Testis (tissue), 3 donors: Measurements from ENCODE around the gene ADCY2. TPM values are rescaled to one million over a fixed set of nuclear protein-coding genes. Genes with fewer than 3 reads are reported as not detected.

Experiments
- DNase-seq: peaks from one replicate; pipeline ENCODE4 v3.0.0-alpha.2; 2019
- H3K27ac ChIP-seq, 2 donors: fragments of 200-600 bp; sonication (generic); one replicate each; pipeline ENCODE4 v1.5.1; 2019
- H3K27me3 ChIP-seq: fragments of 200-600 bp; sonication (generic); one replicate; pipeline ENCODE4 v1.5.1; 2019
- H3K36me3 ChIP-seq: fragments of 200-600 bp; sonication (generic); one replicate; pipeline ENCODE4 v1.5.1; 2017; ENCODE audit warnings: low read depth; ENCODE audit errors: missing control alignments
- H3K4me1 ChIP-seq: fragments of 200-600 bp; sonication (generic); one replicate; pipeline ENCODE4 v1.5.1; 2019
- H3K4me3 ChIP-seq, 2 donors: fragments of 200-600 bp; sonication (generic); one replicate each; pipeline ENCODE4 v1.5.1; 2017 to 2019
- H3K9me3 ChIP-seq: fragments of 200-600 bp; sonication (generic); one replicate; pipeline ENCODE4 v1.5.1; 2017
- POLR2A ChIP-seq: fragments of 450-650 bp; IDR thresholded peaks from one replicate; pipeline ENCODE4 v1.6.1; 2017; ENCODE audit warnings: antibody characterized with exemption, mild to moderate bottlenecking, moderate library complexity
- WGBS, 2 donors: methylation state at CpG; one replicate each; pipeline ENCODE4 v1.1.5; 2018; 5-methylcytosine and 5-hydroxymethylcytosine counted together
- intact Hi-C: fragments of 100-400 bp; cut with DNase I; formaldehyde crosslinking; loops from one replicate; pipeline ENCODE4 v1.15.1; 2023; ENCODE audit warnings: low total_unique reads
- polyA plus RNA-seq: library from polyadenylated mRNA; stranded (reverse); fragments of 350-450 nt; fragmentation: Illumina TruSeq; extraction: RNeasy Lipid Tissue Mini Kit (QIAGEN cat#74804); gene quantifications from one replicate; pipeline ENCODE4 v1.2.3, GENCODE V29; 2014; ENCODE audit warnings: low read depth, low replicate concordance; ENCODE audit not compliant: insufficient read depth
- total RNA-seq, 2 donors: library from RNA; depleted of rRNA; stranded (reverse); fragments of >200 nt; gene quantifications; one replicate each; pipeline ENCODE4 v1.2.3, GENCODE V29; 2016
- TF ChIP-seq, protein P1 (sequence below), 3 experiments: fragments of 450-650 bp in 2 of 3; fragments of 200-600 bp in 1 of 3; sonication (generic) in 1 of 3; IDR thresholded peaks; one replicate each; pipeline ENCODE4 v1.5.1; 2016 to 2019; ENCODE audit warnings: antibody characterized with exemption in 3 of 3, mild to moderate bottlenecking in 2 of 3, moderate library complexity in 1 of 3

The ADCY2 gene
- total and polyA plus RNA-seq, 3 donors from 2014 or later, result 9.4 to 18.5 (median 10.5) TPM

- Histone ChIP-seq H3K9me3 (no peaks in the 10 kb centered on the region), H3K27me3 (no peaks in the 10 kb centered on the region), H3K4me3 (no peak overlapping the region), H3K36me3 (no peaks in the 10 kb centered on the region), H3K27ac (no peak overlapping the region), H3K4me1 (no peaks in the 10 kb centered on the region)
- intact Hi-C loops, result no loop called here
- TF ChIP-seq, protein P1, sequence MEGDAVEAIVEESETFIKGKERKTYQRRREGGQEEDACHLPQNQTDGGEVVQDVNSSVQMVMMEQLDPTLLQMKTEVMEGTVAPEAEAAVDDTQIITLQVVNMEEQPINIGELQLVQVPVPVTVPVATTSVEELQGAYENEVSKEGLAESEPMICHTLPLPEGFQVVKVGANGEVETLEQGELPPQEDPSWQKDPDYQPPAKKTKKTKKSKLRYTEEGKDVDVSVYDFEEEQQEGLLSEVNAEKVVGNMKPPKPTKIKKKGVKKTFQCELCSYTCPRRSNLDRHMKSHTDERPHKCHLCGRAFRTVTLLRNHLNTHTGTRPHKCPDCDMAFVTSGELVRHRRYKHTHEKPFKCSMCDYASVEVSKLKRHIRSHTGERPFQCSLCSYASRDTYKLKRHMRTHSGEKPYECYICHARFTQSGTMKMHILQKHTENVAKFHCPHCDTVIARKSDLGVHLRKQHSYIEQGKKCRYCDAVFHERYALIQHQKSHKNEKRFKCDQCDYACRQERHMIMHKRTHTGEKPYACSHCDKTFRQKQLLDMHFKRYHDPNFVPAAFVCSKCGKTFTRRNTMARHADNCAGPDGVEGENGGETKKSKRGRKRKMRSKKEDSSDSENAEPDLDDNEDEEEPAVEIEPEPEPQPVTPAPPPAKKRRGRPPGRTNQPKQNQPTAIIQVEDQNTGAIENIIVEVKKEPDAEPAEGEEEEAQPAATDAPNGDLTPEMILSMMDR (IDR thresholded peaks at IDR 0.05), result peak; percentile 76 to 92 (median 83)
- TF ChIP-seq POLR2A, result no peak
- DNase-seq, result peak; percentile 90
- WGBS, 2 donors, result 24 to 26% methylated on average over 11 of the region's 11 CpGs
Observed at GRCh38 chr5:7745882-7746610, 350.1 kb downstream of the ADCY2 start.

DNA sequence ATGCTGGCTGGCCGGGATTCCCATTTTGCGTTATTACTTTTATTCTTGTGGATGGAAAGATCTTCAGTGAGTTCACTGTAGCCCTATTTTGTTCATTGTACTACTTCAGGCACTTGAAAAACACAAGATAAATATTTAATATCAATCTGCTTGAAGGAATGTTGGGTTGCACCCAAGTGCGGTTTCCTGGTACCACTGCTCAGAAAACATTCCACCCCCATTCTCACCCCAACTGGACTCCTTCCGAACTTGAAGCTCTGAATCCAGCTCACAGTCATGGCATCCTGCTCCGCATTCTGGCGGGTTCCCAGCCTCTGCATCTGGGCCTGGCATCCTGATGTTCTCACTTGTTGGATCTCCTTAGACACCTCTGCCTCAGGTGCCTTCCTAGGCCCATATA lies 351.8 kb downstream of the ADCY2 start:
- no peak for TF ChIP-seq POLR2A
- TF ChIP-seq, protein P1 (IDR thresholded peaks at IDR 0.05), result no peak
- intact Hi-C loops, result no loop called here
- Histone ChIP-seq H3K27ac (no peak overlapping the region), H3K27me3 (no peaks in the 10 kb centered on the region), H3K4me3 (no peak overlapping the region), H3K36me3 (no peaks in the 10 kb centered on the region), H3K4me1 (no peaks in the 10 kb centered on the region), H3K9me3 (no peaks in the 10 kb centered on the region)
- WGBS, 2 donors, result 95 to 97% methylated on average over 6 of the region's 6 CpGs
- DNase-seq, result no peak

- no peaks in the 10 kb centered on the region for H3K4me1 ChIP-seq
Observed at GRCh38 chr5:7749626-7750025, 353.7 kb downstream of the ADCY2 start.

GRCh38 chr5:7751874-7752273 lies 355.9 kb downstream of the ADCY2 start:
- 90 to 93% methylated on average over 5 of the region's 5 CpGs for WGBS, 2 donors
- Histone ChIP-seq H3K9me3 (no peaks in the 10 kb centered on the region), H3K4me1 (no peaks in the 10 kb centered on the region), H3K36me3 (no peaks in the 10 kb centered on the region), H3K4me3 (no peak overlapping the region), H3K27me3 (no peaks in the 10 kb centered on the region), H3K27ac (no peak overlapping the region)
- DNase-seq, result no peak
- intact Hi-C loops, result no loop called here
- TF ChIP-seq, protein P1 (IDR thresholded peaks at IDR 0.05), result no peak

More at GRCh38 chr5:7749626-7750025, 353.7 kb downstream of the ADCY2 start:
- H3K36me3 ChIP-seq, result no peaks in the 10 kb centered on the region
- TF ChIP-seq POLR2A, result no peak
- TF ChIP-seq, protein P1 (IDR thresholded peaks at IDR 0.05), result no peak
- no peak overlapping the region for H3K4me3 ChIP-seq
- H3K27ac ChIP-seq, result no peak overlapping the region
- H3K9me3 ChIP-seq, result no peaks in the 10 kb centered on the region
- no peak for DNase-seq
- intact Hi-C loops, result no loop called here
- WGBS, 2 donors, result 46 to 50% methylated on average over 7 of the region's 7 CpGs
- no peaks in the 10 kb centered on the region for H3K27me3 ChIP-seq

DNA sequence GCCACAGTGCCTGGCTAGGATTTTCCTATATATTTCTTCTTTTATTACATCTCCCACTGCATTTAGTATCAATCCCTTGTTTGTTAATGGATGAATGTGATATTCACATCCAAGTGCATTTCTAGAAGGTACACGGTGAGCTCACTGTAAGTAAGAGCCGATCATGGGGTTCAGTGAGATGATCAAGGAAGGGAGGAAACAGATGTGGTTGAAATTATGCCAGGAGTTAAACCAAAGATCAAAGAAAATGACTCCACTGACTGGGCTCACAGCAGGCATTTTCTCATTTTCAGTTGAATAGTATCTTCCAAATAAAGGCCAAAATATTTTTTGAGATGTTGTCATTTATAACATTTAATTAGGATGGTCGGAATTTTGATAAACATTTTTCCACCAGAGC lies 357.2 kb downstream of the ADCY2 start:
- no peak for DNase-seq
- intact Hi-C loops, result no loop called here
- Histone ChIP-seq H3K36me3 (no peaks in the 10 kb centered on the region), H3K4me3 (no peak overlapping the region), H3K27ac (no peak overlapping the region), H3K27me3 (no peaks in the 10 kb centered on the region), H3K4me1 (no peaks in the 10 kb centered on the region), H3K9me3 (no peaks in the 10 kb centered on the region)
- WGBS, 2 donors, result 36 to 39% methylated on average over 3 of the region's 3 CpGs
- TF ChIP-seq, protein P1 (IDR thresholded peaks at IDR 0.05), result no peak
- no peak for TF ChIP-seq POLR2A
